ENCODE data around the gene ELAC1. TPM values are rescaled to one million over a fixed set of nuclear protein-coding genes. Genes with fewer than 3 reads are reported as not detected.

The ELAC1 gene
- total RNA-seq: 10 to 100 TPM; 10.3 to 10.5 TPM
- polyA plus RNA-seq: 15.0 TPM

- Mint-ChIP-seq H3K27ac (peak within 1 kb of the TSS; percentile 77 to 97 (median 94)), H3K4me1 (peaks cover 22 to 37% (median 34%) of the 10 kb centered on the region in 3 donors), H3K4me3 (peak within 1 kb of the TSS; percentile 92 to 97 (median 95)), H3K27me3 (peaks cover 0 to 6% of the 10 kb centered on the region in 2 donors), H3K9me3 (peaks cover 3 to 11% (median 9%) of the 10 kb centered on the region in 5 donors), H3K36me3 (peaks cover 1 to 9% (median 4%) of the 10 kb centered on the region in 3 donors)
- peak; percentile 39 to 74 (median 67) for DNase-seq
- CTCF ChIA-PET: interaction anchor here (0.7 to 2.6 kb wide), 5 partner anchors 12 to 670 kb away, joined by 3 to 10 read pairs (median 7); partner anchors contain the start of genes ME2, MRO and SMAD4
- H3K4me3 ChIP-seq (ENCODE audit: low read length): peak within 1 kb of the TSS; percentile 87
- peaks cover 9% of the 10 kb centered on the region for H3K4me1 ChIP-seq (ENCODE audit: insufficient read depth, low read length)
- POLR2A ChIA-PET: interaction anchor here (1.0 to 3.3 kb wide), 3 partner anchors 63 to 226 kb away, joined by 3 to 44 read pairs (median 35); partner anchors contain the start of genes ME2 and SMAD4
- peak within 1 kb of the TSS; percentile 93 for H3K27ac ChIP-seq (ENCODE audit: low read depth, low read length)
- no peaks in the 10 kb centered on the region for H3K27me3 ChIP-seq (ENCODE audit: insufficient read depth, low read length, poor library complexity, severe bottlenecking)
- H3K36me3 ChIP-seq (ENCODE audit: insufficient read depth, low read length): no peaks in the 10 kb centered on the region
- no peaks in the 10 kb centered on the region for H3K9me3 ChIP-seq (ENCODE audit: low read length)
Observed at GRCh38 chr18:50967714-50968661, at the start of gene ELAC1. TSS of gene ELAC1 (plus strand) at chr18:50968040. CDS start at chr18:50974405, 6,365 bp downstream.

GRCh38 chr18:50918153-50918552 is 49.7 kb upstream of the ELAC1 start:
- POLR2A ChIA-PET: no interaction called here
- Mint-ChIP-seq H3K4me1 (peaks cover 3 to 18% (median 5%) of the 10 kb centered on the region in 3 donors), H3K36me3 (peaks cover 7 to 82% (median 42%) of the 10 kb centered on the region in 3 donors), H3K27me3 (no peaks in the 10 kb centered on the region), H3K9me3 (no peaks in the 10 kb centered on the region), H3K4me3 (no peak overlapping the region), H3K27ac (peak overlapping the region in 2 of 8 donors; percentile 35 to 73)
- Histone ChIP-seq H3K4me1 (ENCODE audit: insufficient read depth, low read length) (no peaks in the 10 kb centered on the region), H3K36me3 (ENCODE audit: insufficient read depth, low read length) (peaks cover 27% of the 10 kb centered on the region), H3K27ac (ENCODE audit: low read depth, low read length) (no peak overlapping the region), H3K4me3 (ENCODE audit: low read length) (no peak overlapping the region), H3K9me3 (ENCODE audit: low read length) (no peaks in the 10 kb centered on the region), H3K27me3 (ENCODE audit: insufficient read depth, low read length, poor library complexity, severe bottlenecking) (no peaks in the 10 kb centered on the region)
- CTCF ChIA-PET: no interaction called here
- DNase-seq: no peak

GRCh38 chr18:50924372-50924771 is 43.5 kb upstream of the ELAC1 start:
- no peak overlapping the region for H3K4me3 ChIP-seq (ENCODE audit: low read length)
- Mint-ChIP-seq H3K36me3 (peaks cover 18 to 77% (median 45%) of the 10 kb centered on the region in 3 donors), H3K9me3 (peaks cover 0 to 2% (median 0%) of the 10 kb centered on the region in 5 donors), H3K4me3 (no peak overlapping the region), H3K27ac (no peak overlapping the region), H3K4me1 (peaks cover 0 to 4% (median 0%) of the 10 kb centered on the region in 3 donors), H3K27me3 (no peaks in the 10 kb centered on the region)
- H3K9me3 ChIP-seq (ENCODE audit: low read length): no peaks in the 10 kb centered on the region
- H3K27me3 ChIP-seq (ENCODE audit: insufficient read depth, low read length, poor library complexity, severe bottlenecking): no peaks in the 10 kb centered on the region
- DNase-seq: no peak
- POLR2A ChIA-PET: interaction anchor here (0.6 kb wide), 1 partner anchor 11 kb away, joined by 3 read pairs; no protein-coding TSS in a partner anchor
- CTCF ChIA-PET: no interaction called here
- peaks cover 27% of the 10 kb centered on the region for H3K36me3 ChIP-seq (ENCODE audit: insufficient read depth, low read length)
- H3K27ac ChIP-seq (ENCODE audit: low read depth, low read length): no peak overlapping the region
- H3K4me1 ChIP-seq (ENCODE audit: insufficient read depth, low read length): no peaks in the 10 kb centered on the region

- ChIA-PET POLR2A (no interaction called here), CTCF (no interaction called here)
- no peaks in the 10 kb centered on the region for H3K27me3 Mint-ChIP-seq
Observed at GRCh38 chr18:50926521-50926920, 41.3 kb upstream of the ELAC1 start.

GRCh38 chr18:50928551-50928950 is 39.3 kb upstream of the ELAC1 start:
- no peak overlapping the region for H3K4me3 ChIP-seq (ENCODE audit: low read length)
- no peak for DNase-seq
- peaks cover 19% of the 10 kb centered on the region for H3K36me3 ChIP-seq (ENCODE audit: insufficient read depth, low read length)
- Mint-ChIP-seq H3K27ac (peak overlapping the region in 2 of 8 donors; percentile 57 to 86), H3K4me3 (no peak overlapping the region), H3K36me3 (peaks cover 18 to 64% (median 26%) of the 10 kb centered on the region in 3 donors), H3K9me3 (peaks cover 0 to 2% (median 0%) of the 10 kb centered on the region in 5 donors), H3K27me3 (no peaks in the 10 kb centered on the region), H3K4me1 (peaks cover 0 to 4% (median 0%) of the 10 kb centered on the region in 3 donors)
- CTCF ChIA-PET: no interaction called here
- H3K27ac ChIP-seq (ENCODE audit: low read depth, low read length): no peak overlapping the region
- H3K27me3 ChIP-seq (ENCODE audit: insufficient read depth, low read length, poor library complexity, severe bottlenecking): no peaks in the 10 kb centered on the region
- no peaks in the 10 kb centered on the region for H3K9me3 ChIP-seq (ENCODE audit: low read length)
- POLR2A ChIA-PET: no interaction called here
- no peaks in the 10 kb centered on the region for H3K4me1 ChIP-seq (ENCODE audit: insufficient read depth, low read length)

More at GRCh38 chr18:50926521-50926920, 41.3 kb upstream of the ELAC1 start:
- peaks cover 0 to 4% (median 0%) of the 10 kb centered on the region in 3 donors for H3K4me1 Mint-ChIP-seq
- Histone ChIP-seq H3K36me3 (ENCODE audit: insufficient read depth, low read length) (peaks cover 23% of the 10 kb centered on the region), H3K9me3 (ENCODE audit: low read length) (no peaks in the 10 kb centered on the region), H3K4me1 (ENCODE audit: insufficient read depth, low read length) (no peaks in the 10 kb centered on the region), H3K4me3 (ENCODE audit: low read length) (no peak overlapping the region), H3K27ac (ENCODE audit: low read depth, low read length) (no peak overlapping the region), H3K27me3 (ENCODE audit: insufficient read depth, low read length, poor library complexity, severe bottlenecking) (no peaks in the 10 kb centered on the region)
- no peak overlapping the region for H3K27ac Mint-ChIP-seq
- H3K4me3 Mint-ChIP-seq: no peak overlapping the region
- no peak for DNase-seq
- H3K36me3 Mint-ChIP-seq: peaks cover 18 to 68% (median 37%) of the 10 kb centered on the region in 3 donors
- peaks cover 0 to 2% (median 0%) of the 10 kb centered on the region in 5 donors for H3K9me3 Mint-ChIP-seq

GRCh38 chr18:50933684-50934083 is 34.2 kb upstream of the ELAC1 start:
- Histone ChIP-seq H3K36me3 (ENCODE audit: insufficient read depth, low read length) (no peaks in the 10 kb centered on the region), H3K4me1 (ENCODE audit: insufficient read depth, low read length) (no peaks in the 10 kb centered on the region), H3K9me3 (ENCODE audit: low read length) (no peaks in the 10 kb centered on the region), H3K4me3 (ENCODE audit: low read length) (no peak overlapping the region), H3K27ac (ENCODE audit: low read depth, low read length) (no peak overlapping the region), H3K27me3 (ENCODE audit: insufficient read depth, low read length, poor library complexity, severe bottlenecking) (no peaks in the 10 kb centered on the region)
- Mint-ChIP-seq H3K27ac (peak overlapping the region in 3 of 8 donors; percentile 10 to 43 (median 21)), H3K4me1 (peaks cover 2 to 8% (median 4%) of the 10 kb centered on the region in 3 donors), H3K4me3 (no peak overlapping the region), H3K27me3 (no peaks in the 10 kb centered on the region), H3K36me3 (peaks cover 0 to 56% (median 10%) of the 10 kb centered on the region in 3 donors), H3K9me3 (no peaks in the 10 kb centered on the region)
- DNase-seq: no peak
- POLR2A ChIA-PET: no interaction called here
- CTCF ChIA-PET: no interaction called here

- no peak overlapping the region for H3K4me3 Mint-ChIP-seq
- no peaks in the 10 kb centered on the region for H3K9me3 Mint-ChIP-seq
- no peaks in the 10 kb centered on the region for H3K27me3 Mint-ChIP-seq
- H3K4me1 Mint-ChIP-seq: peaks cover 2 to 8% (median 4%) of the 10 kb centered on the region in 3 donors
- no peaks in the 10 kb centered on the region for H3K4me1 ChIP-seq (ENCODE audit: insufficient read depth, low read length)
- H3K9me3 ChIP-seq (ENCODE audit: low read length): no peaks in the 10 kb centered on the region
- ChIA-PET POLR2A (interaction anchor here (0.6 kb wide), 1 partner anchor 11 kb away, joined by 3 read pairs; no protein-coding TSS in a partner anchor), CTCF (no interaction called here)
- no peak for DNase-seq
- H3K4me3 ChIP-seq (ENCODE audit: low read length): no peak overlapping the region
- peak overlapping the region in 1 of 8 donors; percentile 21 for H3K27ac Mint-ChIP-seq
- peaks cover 0 to 57% (median 14%) of the 10 kb centered on the region in 3 donors for H3K36me3 Mint-ChIP-seq
- H3K27me3 ChIP-seq (ENCODE audit: insufficient read depth, low read length, poor library complexity, severe bottlenecking): no peaks in the 10 kb centered on the region
- no peaks in the 10 kb centered on the region for H3K36me3 ChIP-seq (ENCODE audit: insufficient read depth, low read length)
- no peak overlapping the region for H3K27ac ChIP-seq (ENCODE audit: low read depth, low read length)
Observed at GRCh38 chr18:50934545-50935211, 33.2 kb upstream of the ELAC1 start.

Data from CD8-positive, alpha-beta memory T cell (primary cell).